SU-DHL-6 (cell line): ENCODE data around the gene ASTN2.

ENCODE experiments used
- H2AFZ ChIP-seq: fragments of 200-600 bp; sonication (generic); 2 replicates; pipeline ENCODE4 v1.6.1; 2014; ENCODE audit warnings: low read depth, mild to moderate bottlenecking, moderate library complexity, mixed read lengths, antibody characterized with exemption, low read length; ENCODE audit not compliant: severe bottlenecking
- H3F3A ChIP-seq: fragments of 200-600 bp; shearing (Covaris generic); 2 replicates; pipeline ENCODE4 v1.6.0; 2016; ENCODE audit warnings: antibody characterized with exemption, mild to moderate bottlenecking; ENCODE audit not compliant: insufficient read depth
- H3K27ac ChIP-seq: fragments of 200-600 bp; sonication (generic); 2 replicates; pipeline ENCODE4 v1.5.1; 2016; ENCODE audit warnings: low read depth, mild to moderate bottlenecking, low read length, moderate library complexity, mixed read lengths
- H3K27me3 ChIP-seq: fragments of 200-600 bp; sonication (generic), shearing (Covaris generic); 2 replicates; pipeline ENCODE4 v1.6.0; 2014; ENCODE audit warnings: mild to moderate bottlenecking, low read length
- H3K36me3 ChIP-seq: fragments of 200-600 bp; sonication (generic); 2 replicates; pipeline ENCODE4 v1.6.1; 2014; ENCODE audit warnings: mild to moderate bottlenecking, low read length, mixed read lengths
- H3K4me2 ChIP-seq: fragments of 300-600, 200-600 bp; shearing (Covaris generic), sonication (generic); 2 replicates; pipeline ENCODE4 v1.6.0; 2014; ENCODE audit warnings: low read length, low read depth, mild to moderate bottlenecking; ENCODE audit not compliant: poor library complexity, severe bottlenecking
- H3K4me3 ChIP-seq: fragments of 200-600 bp; sonication (generic); 2 replicates; pipeline ENCODE4 v1.5.1; 2014; ENCODE audit warnings: antibody characterized with exemption, low read length, mild to moderate bottlenecking, mixed read lengths; ENCODE audit not compliant: insufficient read depth, poor library complexity, severe bottlenecking
- H3K79me2 ChIP-seq: fragments of 200-600 bp; sonication (generic); 2 replicates; pipeline ENCODE4 v1.6.1; 2014; ENCODE audit warnings: mild to moderate bottlenecking, low read length, moderate library complexity; ENCODE audit not compliant: insufficient read depth
- H3K9ac ChIP-seq: fragments of 200-600 bp; sonication (generic); 2 replicates; pipeline ENCODE4 v1.7.0; 2014; ENCODE audit warnings: mild to moderate bottlenecking, low read length
- H3K9me2 ChIP-seq: fragments of 200-600 bp; sonication (generic); replicated peaks from 2 replicates; pipeline ENCODE4 v1.6.1; 2014; ENCODE audit warnings: low read length; ENCODE audit not compliant: insufficient read depth
- H3K9me3 ChIP-seq: fragments of 200-600 bp; sonication (generic); 2 replicates; pipeline ENCODE4 v1.6.1; 2014; ENCODE audit warnings: low read length, mixed read lengths; ENCODE audit not compliant: insufficient read depth
- H4K20me1 ChIP-seq: fragments of 200-600 bp; sonication (generic); 2 replicates; pipeline ENCODE4 v1.6.1; 2014; ENCODE audit warnings: low read depth, mild to moderate bottlenecking, antibody characterized with exemption, low read length, moderate library complexity, mixed read lengths
- EZH2phosphoT487 ChIP-seq: fragments of 200-600 bp; sonication (generic), shearing (Covaris generic); conservative IDR thresholded peaks from 2 replicates; pipeline ENCODE4 v1.6.1; 2018; ENCODE audit warnings: mild to moderate bottlenecking, antibody characterized with exemption, low read length, moderate library complexity, mixed read lengths
- TF ChIP-seq, protein P1 (sequence below): fragments of 200-600 bp; sonication (generic); IDR thresholded peaks from one replicate; pipeline ENCODE4 v1.5.1; 2017; ENCODE audit warnings: antibody characterized with exemption, mild to moderate bottlenecking, low read length, moderate library complexity; ENCODE audit not compliant: insufficient read depth, poor library complexity, severe bottlenecking

The ASTN2 gene

DNA sequence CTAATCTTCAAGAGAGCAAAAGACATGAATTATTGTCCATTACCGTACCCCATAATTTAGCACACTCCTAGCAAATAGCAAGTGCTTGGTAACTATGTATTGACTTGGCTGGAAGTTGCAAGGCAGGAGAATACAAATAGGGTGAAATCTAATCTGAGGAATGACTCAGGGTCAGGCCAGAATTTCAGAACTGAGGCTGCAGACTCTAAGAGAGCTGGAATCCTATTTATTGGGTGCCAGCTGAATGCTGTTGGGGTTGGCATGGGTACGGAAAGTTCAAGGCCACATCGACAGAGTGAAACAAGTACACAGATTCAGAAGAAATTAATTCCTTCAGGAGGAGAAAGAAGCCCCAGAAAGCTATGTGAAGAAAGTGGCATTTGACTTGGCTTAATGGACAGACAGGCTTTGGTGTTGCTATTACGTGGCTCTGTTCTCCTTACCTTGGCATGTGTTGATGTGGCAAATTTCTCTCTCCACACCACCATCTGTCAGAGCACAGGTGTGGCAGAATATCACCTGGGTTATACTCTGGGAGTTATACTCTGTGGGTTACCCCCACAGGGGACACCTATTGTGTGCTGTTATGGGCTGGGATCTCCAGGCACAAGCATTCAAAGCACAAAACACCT is 20.9 kb upstream of the ASTN2 start:
- TF ChIP-seq, protein P1, sequence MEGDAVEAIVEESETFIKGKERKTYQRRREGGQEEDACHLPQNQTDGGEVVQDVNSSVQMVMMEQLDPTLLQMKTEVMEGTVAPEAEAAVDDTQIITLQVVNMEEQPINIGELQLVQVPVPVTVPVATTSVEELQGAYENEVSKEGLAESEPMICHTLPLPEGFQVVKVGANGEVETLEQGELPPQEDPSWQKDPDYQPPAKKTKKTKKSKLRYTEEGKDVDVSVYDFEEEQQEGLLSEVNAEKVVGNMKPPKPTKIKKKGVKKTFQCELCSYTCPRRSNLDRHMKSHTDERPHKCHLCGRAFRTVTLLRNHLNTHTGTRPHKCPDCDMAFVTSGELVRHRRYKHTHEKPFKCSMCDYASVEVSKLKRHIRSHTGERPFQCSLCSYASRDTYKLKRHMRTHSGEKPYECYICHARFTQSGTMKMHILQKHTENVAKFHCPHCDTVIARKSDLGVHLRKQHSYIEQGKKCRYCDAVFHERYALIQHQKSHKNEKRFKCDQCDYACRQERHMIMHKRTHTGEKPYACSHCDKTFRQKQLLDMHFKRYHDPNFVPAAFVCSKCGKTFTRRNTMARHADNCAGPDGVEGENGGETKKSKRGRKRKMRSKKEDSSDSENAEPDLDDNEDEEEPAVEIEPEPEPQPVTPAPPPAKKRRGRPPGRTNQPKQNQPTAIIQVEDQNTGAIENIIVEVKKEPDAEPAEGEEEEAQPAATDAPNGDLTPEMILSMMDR: no peak
- TF ChIP-seq EZH2phosphoT487: no peak
- H2AFZ ChIP-seq: no peak overlapping the region
- H3K36me3 ChIP-seq: no peaks in the 10 kb centered on the region
- H4K20me1 ChIP-seq: no peaks in the 10 kb centered on the region
- no peaks in the 10 kb centered on the region for H3K9me2 ChIP-seq
- H3K4me3 ChIP-seq: no peak overlapping the region
- H3K4me2 ChIP-seq: no peak overlapping the region
- no peaks in the 10 kb centered on the region for H3K9me3 ChIP-seq
- H3K27ac ChIP-seq: no peak overlapping the region
- no peaks in the 10 kb centered on the region for H3K79me2 ChIP-seq
- no peak overlapping the region for H3K9ac ChIP-seq
- no peaks in the 10 kb centered on the region for H3K27me3 ChIP-seq
- H3F3A ChIP-seq: no peaks in the 10 kb centered on the region

DNA sequence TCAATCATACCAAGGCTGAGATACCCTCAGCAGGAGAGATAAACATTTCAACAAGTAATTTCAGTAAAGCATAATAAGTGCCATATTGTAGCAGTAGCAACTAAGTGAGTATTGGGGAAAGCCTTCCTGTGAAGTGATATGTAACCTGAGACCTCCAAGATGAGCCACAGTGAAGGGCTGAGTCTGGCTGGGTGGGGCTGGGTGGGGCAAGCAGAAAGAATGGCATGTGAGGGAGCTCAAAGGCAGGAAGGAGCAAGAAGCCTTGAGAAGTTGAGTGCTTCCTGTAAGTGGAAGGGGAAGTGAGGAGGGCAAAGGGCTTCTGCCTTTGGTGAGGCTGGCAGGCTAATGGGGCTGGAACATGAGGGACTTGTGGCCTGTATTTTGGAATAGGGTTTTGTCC is 19.7 kb upstream of the ASTN2 start:
- Histone ChIP-seq H4K20me1 (no peaks in the 10 kb centered on the region), H3K79me2 (no peaks in the 10 kb centered on the region), H3K9me2 (no peaks in the 10 kb centered on the region), H3F3A (no peaks in the 10 kb centered on the region), H3K9me3 (no peaks in the 10 kb centered on the region), H3K36me3 (no peaks in the 10 kb centered on the region), H3K27me3 (no peaks in the 10 kb centered on the region), H2AFZ (no peak overlapping the region), H3K9ac (no peak overlapping the region), H3K4me2 (no peak overlapping the region), H3K4me3 (no peak overlapping the region), H3K27ac (no peak overlapping the region)
- TF ChIP-seq EZH2phosphoT487: no peak
- TF ChIP-seq, protein P1: no peak

DNA sequence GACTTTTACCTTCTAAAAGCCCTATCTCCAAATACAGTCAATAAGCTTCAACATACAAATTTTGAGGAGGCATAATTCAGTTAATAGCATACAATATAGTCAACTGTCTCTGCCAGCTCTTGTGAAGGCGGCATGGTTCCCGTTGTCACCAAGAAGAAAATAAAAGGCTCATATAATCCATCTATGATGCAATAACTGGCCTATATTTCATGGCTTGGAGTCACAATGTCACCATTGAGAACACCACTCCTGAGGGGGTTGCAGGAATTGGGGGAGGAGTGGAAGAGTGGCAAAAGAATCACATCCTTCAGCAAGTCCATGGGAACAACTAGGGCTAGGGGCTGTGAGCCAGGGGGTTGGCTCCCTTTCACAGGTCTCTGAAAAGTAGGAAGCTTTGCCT is 16.0 kb upstream of the ASTN2 start:
- TF ChIP-seq EZH2phosphoT487: no peak
- TF ChIP-seq, protein P1: no peak
- Histone ChIP-seq H3K4me3 (no peak overlapping the region), H3K36me3 (no peaks in the 10 kb centered on the region), H2AFZ (no peak overlapping the region), H3K9me2 (no peaks in the 10 kb centered on the region), H3K79me2 (no peaks in the 10 kb centered on the region), H4K20me1 (no peaks in the 10 kb centered on the region), H3F3A (no peaks in the 10 kb centered on the region), H3K27me3 (no peaks in the 10 kb centered on the region), H3K9ac (no peak overlapping the region), H3K4me2 (no peak overlapping the region), H3K9me3 (no peaks in the 10 kb centered on the region), H3K27ac (no peak overlapping the region)
